KBM-7 (cell line): ENCODE data around the gene KPNA4.
"Not testable (repeated sequence)": the region's sequence is repeated elsewhere in the genome, so short reads cannot be mapped to it uniquely, and the experiment has no call there.

ENCODE experiments used
- DNase-seq: peaks from one replicate; pipeline ENCODE4 v3.0.0-alpha.2; 2015
- in situ Hi-C: fragments of 300-500 bp; cut with MboI; formaldehyde crosslinking; loops from 2 replicates; pipeline ENCODE4 v1.14.3; 2020; ENCODE audit warnings: low sequenced_read_pairs, low pct_unique_long_range_greater_than_20kb, mixed read lengths

The KPNA4 gene

DNA sequence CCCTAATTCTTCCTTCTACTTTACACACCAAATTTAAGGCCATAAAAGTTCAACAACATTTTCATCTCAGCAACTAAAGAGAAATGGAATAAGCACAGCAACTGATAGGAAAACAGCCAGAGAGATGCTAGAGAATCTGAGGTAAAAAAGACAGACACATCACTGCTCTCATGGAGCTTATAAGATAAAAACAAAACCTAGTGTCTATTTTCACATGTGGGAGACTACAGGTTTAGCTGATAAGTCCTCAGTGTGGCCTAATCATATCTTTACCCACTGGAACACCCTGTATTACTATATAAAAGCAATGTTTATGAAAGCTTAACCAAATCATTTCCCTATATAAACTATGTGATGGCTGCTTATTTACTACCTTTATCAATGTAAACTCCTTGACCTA, 33.0 kb downstream of the KPNA4 start:
- in situ Hi-C loops = no loop called here
- DNase-seq = no peak

DNA sequence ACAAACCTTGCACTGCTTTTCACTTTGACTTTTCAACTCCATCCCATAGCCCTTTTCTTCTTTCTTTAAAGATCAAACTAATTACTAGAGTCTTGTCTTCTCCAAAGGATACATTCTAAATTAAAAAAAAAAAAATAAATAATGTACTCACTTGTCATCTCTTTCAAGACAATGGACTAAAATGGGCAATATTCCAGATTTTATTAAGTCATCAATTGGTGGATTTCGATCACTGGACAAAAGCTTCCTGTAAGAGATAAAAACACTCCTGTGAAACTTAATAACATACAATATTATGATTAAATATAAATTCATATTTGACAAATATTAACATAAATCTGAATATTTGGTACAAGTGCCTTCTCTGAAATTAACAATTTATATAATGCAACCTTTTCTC, 34.1 kb downstream of the KPNA4 start:
- no peak for DNase-seq
- in situ Hi-C loops = no loop called here

DNA sequence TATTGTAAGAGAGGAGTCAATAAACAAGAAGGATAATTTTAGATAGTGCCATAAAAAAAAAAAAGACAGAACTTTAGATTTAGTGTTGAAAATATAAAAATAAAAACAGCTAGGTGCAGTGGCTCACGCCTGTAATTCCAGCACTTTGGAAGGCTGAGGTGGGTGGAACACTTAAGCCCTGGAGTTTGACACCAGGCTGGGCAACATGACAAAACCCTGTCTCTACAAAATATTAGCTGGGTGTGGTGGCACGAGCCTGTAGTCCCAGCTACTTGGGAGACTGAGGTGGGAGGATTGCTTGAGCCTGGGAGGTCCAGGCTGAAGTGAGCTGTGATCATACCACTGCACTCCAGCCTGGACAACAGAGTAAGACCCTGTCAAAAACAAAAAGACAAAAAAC, 49.0 kb downstream of the KPNA4 start:
- DNase-seq, in situ Hi-C loops: not testable (repeated sequence)

DNA sequence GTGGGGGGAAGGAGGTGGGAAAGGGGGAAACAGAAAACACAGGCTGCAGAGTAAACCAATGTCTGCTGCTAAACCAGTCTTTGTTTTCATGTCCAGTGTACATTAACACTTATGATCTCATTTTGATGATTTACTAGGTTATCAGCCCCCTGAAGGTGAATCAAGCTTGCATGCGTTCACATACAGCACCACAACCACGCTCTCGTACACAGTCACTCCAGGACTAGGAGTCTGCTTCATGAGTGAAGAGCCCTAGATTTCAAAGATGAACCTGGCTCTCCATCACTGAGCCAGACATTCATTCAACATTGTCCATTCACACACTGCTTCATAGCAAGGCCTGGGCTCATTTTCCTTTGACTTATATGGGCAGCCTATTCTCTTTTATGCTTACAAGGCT, 64.0 kb downstream of the KPNA4 start:
- no peak for DNase-seq
- in situ Hi-C loops = no loop called here

DNA sequence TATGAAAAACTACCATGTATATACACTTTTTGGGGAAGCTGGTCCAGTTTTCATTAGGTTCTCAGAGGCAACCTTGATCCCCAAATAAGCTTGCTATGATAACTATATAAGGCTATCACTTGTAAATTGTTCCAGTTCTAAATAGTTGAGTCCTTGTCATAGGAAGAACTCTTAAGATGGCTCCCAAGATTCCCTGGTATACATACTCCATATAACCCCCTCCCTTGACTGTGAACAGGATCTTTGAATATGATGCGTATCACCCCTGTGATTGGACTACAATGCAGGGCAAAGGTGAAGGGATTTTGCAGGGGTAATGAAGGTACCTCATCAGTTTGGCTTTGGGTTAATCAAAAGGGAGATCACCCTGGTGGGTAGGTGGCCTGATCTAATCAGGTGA, 67.2 kb downstream of the KPNA4 start:
- no peak for DNase-seq
- in situ Hi-C loops = no loop called here

DNA sequence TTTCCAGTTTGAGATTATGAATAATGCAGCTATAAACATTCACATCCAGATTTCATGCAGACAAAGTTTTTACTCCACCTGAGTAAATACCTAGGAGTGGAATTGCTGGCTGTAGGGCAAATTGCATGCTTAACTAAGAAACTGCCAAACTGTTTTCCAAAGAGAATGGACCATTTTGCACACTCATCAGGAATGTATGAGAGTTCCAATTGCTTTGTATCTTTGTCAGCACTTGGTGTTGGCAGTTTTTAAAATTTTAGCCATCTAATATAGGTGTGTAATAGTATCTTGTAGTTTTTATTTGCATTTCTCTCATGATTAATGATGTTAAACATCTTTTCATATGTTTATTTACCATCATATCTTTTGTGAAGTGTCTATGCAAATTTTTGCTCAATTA, 75.2 kb downstream of the KPNA4 start:
- no peak for DNase-seq
- in situ Hi-C loops = no loop called here

DNA sequence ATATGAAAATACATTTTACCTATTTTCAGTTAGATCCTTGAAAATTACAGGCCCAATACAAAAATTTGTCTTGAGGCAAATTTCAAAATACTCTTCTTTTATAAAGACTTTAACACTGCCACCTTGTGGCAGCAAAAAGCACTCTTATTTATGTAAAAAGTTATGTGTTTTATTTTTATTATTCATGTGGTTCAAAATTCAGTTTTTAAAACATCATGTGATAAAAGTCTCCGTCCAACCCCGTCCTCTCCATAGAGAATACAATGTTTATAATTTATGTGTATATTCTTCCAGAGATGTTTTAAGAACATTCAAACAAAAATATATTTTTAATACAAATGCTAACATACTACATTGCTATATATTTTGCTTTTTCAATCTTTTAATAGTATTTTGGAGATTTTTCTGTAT, 78.9 kb downstream of the KPNA4 start:
- in situ Hi-C loops = no loop called here
- DNase-seq = peak; percentile 34

DNA sequence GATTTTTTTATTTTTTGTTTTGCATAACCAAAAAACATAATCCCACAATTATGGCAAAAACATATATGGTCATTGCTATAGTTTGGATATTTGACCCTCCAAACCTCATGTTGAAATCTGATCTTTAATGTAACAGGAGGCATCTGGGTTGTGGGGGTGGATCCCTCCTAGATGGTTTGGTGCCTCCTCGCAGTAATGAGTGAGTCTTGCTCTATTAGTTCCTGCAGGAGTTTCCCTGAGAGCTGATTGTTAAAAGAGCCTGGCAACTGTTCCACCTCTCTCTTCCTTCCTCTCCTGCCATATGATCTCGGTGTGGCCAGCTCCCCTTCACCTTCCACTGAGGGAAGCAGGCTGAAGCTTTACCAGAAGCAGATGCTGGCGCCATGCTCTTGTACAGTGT, 82.6 kb downstream of the KPNA4 start:
- in situ Hi-C loops = no loop called here
- no peak for DNase-seq

DNA sequence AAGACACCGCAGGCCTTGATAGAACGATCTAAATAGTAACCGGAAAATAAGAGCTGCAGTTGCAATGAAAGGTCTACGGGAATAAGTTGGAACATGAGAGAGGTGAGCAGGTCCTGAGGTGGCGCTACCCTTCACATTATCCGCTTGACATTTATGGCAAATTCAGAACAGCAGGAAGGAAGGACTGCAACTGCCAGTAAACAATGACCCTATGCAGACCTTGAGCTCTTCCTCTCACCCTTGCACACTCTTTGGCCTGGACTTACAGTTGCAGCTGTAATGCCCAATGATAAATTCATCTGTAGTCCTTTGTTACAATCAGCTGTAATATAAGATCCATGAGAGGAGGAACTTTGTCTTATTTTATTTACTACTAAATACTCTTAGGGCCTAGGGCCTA, 83.5 kb downstream of the KPNA4 start:
- in situ Hi-C loops = no loop called here
- DNase-seq = no peak

DNA sequence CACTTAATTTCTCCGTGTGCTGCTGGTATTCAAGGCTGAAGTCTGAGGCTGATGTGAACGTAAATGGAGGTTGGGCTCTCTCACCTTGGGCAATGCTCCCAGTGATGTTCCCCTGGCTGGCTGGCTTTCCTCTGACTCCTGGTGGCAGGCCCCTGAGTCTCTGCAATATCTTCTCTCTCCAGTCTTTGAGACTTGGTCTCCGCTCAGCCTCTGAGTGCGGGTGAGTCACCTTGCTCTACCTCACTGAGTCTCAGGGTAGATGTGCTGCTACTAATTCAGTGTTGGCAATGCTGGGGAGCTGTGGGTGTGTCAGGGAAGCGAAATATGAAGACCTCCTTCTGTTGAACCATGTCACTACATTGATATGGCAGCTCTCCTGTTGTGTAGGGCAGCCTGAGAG, 84.4 kb downstream of the KPNA4 start:
- no peak for DNase-seq
- in situ Hi-C loops = no loop called here

DNA sequence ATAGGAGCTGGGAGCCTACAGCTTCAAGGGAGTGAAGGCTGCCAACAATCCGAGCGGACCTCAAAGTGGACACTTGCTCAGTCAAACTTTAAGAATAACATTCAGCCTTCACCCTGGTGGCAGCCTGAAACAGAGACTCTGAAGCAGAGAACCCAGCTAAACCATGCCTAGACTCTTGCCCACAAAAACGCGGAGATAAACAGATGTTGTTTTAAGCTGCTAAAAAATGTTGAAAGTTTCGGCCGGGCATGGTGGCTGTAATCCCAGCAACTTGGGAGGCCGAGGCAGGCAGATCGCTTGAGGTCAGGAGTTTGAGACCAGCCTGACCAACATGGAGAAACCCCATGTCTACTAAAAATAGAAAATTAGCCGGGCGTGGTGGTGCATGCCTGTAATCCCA, 86.0 kb downstream of the KPNA4 start:
- no peak for DNase-seq
- in situ Hi-C loops = no loop called here

DNA sequence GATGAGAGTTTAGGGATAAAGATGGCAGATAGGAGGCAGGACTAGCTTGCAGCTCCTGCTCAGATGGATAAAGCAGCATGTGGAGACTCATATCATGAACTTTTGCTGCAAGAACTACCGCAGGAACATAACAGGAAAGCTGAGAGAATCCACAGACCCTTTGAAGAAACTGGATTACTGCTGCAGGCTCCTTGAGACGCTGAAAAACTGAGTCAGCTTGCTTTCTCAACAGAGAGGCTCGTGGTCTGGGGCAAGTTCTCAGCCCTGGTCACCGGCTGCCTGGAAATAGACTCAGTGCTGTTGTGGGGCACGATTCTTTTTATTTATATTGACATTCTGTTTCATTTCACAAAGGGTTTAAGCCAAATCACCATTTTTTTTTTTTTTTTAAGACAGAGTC, 87.0 kb downstream of the KPNA4 start:
- no peak for DNase-seq
- in situ Hi-C loops = no loop called here

DNA sequence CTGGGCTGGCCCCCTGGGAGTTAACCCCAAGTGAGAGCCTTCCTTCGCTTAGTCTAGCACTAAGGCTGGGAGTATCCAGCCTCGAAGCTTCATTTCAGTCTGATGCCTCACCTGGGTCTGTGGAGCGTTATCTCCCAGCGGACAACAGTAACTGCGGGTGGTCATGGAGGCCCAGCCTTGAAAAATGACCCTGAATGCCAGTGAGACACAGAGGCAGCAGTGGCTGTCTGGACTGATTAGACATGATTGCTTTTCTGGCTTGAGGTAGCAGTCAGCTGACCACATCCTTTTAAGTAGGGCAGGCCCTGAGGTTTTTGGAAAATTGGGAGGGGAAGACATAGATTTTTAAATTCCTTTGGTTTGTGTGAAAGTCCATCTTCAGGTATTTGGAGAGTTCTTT, 87.6 kb downstream of the KPNA4 start:
- no peak for DNase-seq
- in situ Hi-C loops = no loop called here

DNA sequence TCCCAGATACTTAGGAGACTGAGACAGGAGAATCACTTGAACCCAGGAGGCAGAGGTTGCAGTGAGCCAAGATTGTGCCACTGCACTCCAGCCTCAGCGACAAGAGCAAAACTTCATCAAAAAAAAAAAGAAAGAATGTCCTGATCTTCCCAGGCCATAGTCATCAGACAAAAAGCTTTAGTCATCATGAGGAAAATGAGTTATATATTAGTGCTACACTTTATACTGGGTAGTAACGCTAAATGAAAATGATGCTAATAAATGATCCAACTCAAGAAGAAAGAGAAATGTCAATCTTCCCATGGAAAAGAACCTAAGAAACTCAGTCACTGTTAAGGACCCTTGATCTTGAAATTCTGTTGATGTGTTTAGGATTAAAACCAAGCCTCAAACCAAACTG, 89.5 kb downstream of the KPNA4 start:
- in situ Hi-C loops = no loop called here
- no peak for DNase-seq

DNA sequence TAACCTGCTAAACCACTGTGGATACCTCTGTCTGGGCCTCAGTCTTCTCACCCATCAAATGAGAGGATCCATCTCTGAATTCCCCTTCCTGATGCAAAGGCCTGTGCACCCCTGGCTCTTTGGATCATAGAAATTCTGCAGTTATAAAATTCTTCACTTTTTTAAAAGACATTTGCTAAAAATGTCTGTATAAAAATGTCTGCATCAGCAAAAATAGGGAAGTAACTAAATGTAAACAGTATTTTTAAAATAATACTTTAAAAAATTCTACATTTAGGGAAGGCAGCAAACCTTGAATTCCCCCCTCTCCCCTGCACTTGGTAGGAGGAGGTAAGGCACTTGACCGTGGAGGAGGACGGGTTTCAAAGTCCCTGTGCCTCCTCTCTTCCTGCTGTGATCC, 90.2 kb downstream of the KPNA4 start:
- in situ Hi-C loops = no loop called here
- no peak for DNase-seq

DNA sequence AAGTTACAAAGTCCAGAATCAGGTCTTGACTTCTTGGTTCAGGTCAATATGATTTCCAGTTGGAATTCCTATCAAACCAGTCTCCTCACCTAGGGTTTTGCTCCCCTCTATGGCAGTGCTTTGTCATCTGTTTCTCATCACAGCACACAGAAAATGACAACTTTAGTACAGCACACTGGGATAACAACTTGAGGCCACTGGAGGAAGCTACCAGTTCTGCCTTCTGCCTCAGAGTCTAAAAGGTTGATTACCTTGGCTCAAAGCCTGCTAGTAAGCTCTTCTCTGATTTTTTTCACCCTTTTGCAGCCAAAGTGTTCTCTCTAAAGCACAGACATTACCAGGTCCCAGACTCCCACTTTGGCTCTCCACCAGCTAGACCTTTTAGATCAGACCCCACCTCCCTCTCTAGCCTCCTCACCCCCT, 90.9 kb downstream of the KPNA4 start:
- DNase-seq = no peak
- in situ Hi-C loops = no loop called here

DNA sequence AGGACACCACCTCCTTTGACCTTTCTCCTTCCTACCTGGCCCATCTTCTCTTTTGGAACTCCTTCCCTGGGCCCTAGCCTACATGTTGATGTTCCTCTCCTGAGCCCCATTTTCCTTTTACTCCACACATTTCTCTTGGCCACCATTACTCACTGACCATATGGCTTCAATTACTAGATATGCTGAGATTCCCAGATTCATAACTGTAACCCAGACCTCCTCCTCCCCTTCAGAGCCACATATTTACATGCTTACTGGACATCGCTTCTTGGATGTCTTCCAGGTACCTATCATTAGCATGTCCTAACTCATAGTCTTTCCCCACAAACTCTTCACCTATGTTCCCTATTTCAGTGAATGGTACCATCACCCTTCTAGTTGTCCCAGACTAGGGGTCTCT, 91.4 kb downstream of the KPNA4 start:
- in situ Hi-C loops = no loop called here
- DNase-seq = no peak

DNA sequence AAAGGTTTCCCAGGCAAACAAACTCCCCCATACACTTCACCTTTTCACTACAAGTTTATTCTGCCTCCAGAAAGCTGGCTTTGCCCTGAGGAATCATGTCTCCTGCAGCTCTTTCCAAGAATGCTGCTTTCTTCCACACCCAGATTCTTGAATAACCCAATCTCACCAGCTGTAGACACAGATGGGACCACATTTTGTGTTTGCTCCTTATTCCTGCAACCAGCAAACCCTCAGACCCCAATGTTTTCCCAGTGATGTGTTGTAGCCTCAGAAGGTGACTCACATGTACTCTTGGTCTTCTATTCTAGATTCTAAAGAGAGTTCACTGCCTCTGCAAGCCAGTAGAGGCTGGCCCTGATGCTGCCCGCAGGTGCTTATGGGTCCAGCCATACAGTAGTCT, 92.2 kb downstream of the KPNA4 start:
- DNase-seq = no peak
- in situ Hi-C loops = no loop called here

DNA sequence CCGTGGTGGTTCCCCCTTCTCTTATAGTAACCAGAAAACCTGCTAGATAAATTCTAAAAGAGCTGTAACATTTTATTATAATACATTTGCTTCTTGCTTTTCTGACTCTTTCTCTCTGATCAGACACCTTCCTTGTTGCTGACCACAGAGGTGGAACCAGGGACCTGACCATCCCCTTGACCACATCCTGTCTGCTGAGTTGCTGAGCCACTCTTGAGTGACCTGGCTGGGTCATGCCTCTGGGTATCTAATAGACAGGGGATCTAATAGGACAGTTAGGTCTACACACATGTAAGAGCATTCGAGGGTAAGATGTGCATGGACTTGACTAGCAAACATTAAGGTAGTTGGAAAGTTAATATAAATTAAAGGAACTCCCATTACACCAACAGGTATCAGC, 93.0 kb downstream of the KPNA4 start:
- in situ Hi-C loops = no loop called here
- no peak for DNase-seq

DNA sequence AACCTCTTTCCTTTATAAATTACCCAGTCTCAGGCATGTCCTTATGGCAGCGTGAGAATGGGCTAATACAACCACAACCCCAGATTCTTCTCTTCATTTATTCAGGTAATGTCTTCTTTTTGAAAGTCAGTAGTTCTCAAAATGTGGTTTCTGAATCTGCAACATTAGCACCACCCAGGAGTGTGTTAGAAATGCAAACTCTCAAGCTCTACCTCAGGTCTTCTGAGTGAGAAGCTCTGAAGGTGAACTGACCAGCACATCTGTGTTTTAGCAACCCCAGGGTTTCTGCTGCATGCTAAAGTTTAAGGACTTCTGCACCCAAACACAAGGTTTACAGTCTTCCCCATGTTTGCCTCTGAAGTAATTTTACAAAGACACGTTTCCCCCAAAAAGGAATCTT, 93.5 kb downstream of the KPNA4 start:
- in situ Hi-C loops = no loop called here
- DNase-seq = no peak

DNA sequence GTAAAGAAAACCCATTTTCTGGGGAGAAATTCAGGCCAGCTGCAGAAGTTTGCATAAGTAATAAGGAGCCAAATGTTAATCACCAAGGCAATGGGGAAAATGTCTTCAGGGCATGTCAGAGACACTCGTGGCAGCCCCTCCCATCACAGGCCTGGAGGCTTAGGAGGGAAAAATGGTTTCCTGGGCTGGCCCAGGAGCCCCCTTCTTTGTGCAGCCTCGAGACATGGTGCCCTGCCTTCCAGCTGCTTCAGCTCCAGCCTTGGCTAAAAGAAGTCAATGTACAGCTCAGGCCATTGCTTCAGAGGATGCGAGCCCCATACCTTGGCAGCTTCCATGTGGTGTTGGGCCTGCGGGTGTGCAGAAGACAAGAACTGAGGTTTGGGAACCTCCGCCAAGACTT, 95.2 kb downstream of the KPNA4 start:
- no peak for DNase-seq
- in situ Hi-C loops = no loop called here

DNA sequence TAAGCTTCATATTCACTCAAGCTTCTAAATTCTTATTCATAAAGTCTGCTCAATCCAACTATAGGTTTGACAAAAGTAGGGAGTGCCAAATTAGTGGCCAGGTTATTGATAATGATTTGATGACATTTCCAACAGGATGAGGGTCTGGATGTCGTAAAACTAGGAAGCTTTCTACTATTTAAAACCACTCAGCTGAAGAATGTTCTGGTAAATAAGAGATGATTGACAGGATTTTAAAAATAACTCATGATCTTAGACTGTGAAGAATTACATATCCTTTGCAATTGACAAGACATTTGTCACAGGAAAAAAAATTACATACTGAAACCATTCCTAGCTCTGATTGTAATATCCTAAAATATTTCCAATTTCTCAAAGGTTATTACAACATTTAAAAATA, 100.4 kb downstream of the KPNA4 start:
- no peak for DNase-seq
- in situ Hi-C loops = no loop called here
